Uterus (tissue), 4 donors: Measurements from ENCODE around the gene MIF4GD. TPM values are rescaled to one million over a fixed set of nuclear protein-coding genes. Genes with fewer than 3 reads are reported as not detected.

Source experiments
- DNase-seq, 2 donors: peaks; one replicate each; pipeline ENCODE4 v3.0.0-alpha.2; 2019 to 2020
- H3K27ac ChIP-seq, 2 donors: fragments of 200-600 bp; sonication (generic); 1 replicate in 1 of 2; 2 replicates in 1 of 2; pipeline ENCODE4 v1.5.1; 2016 to 2018
- H3K27me3 ChIP-seq, 2 donors: fragments of 200-600 bp; sonication (generic); one replicate each; pipeline ENCODE4 v1.5.1; 2018 to 2019; ENCODE audit warnings: control low read depth in 1 of 2
- H3K36me3 ChIP-seq, 2 donors: fragments of 200-600 bp; sonication (generic); one replicate each; pipeline ENCODE4 v1.5.1; 2019; ENCODE audit warnings: control low read depth in 1 of 2
- H3K4me1 ChIP-seq, 2 donors: fragments of 200-600 bp; sonication (generic); one replicate each; pipeline ENCODE4 v1.5.1; 2018 to 2019; ENCODE audit warnings: control low read depth in 1 of 2
- H3K4me3 ChIP-seq, 2 donors: fragments of 200-600 bp; sonication (generic); 1 replicate in 1 of 2; 2 replicates in 1 of 2; pipeline ENCODE4 v1.5.1; 2018 to 2019; ENCODE audit warnings: mild to moderate bottlenecking in 1 of 2
- H3K9me3 ChIP-seq, 2 donors: fragments of 200-600 bp; sonication (generic); one replicate each; pipeline ENCODE4 v1.5.1; 2019; ENCODE audit warnings: control low read depth in 1 of 2
- POLR2A ChIP-seq, 2 donors: fragments of 450-650 bp; IDR thresholded peaks; one replicate each; pipeline ENCODE4 v1.6.1; 2016; ENCODE audit warnings: antibody characterized with exemption in 2 of 2, mild to moderate bottlenecking in 1 of 2, moderate library complexity in 1 of 2
- intact Hi-C: fragments of 100-400 bp; cut with DNase I; formaldehyde crosslinking; loops from one replicate; pipeline ENCODE4 v1.15.1; 2023; ENCODE audit warnings: low total_unique reads
- total RNA-seq, 4 donors: library from RNA; depleted of rRNA in 3 of 4; stranded (reverse); fragments of >200 nt in 3 of 4; gene quantifications; one replicate each; pipeline versions ENCODE4 v1.1.0 to v1.2.4, GENCODE V29; 2014 to 2023
- TF ChIP-seq, protein P1 (sequence below), 4 experiments: fragments of 200-600 bp in 2 of 4; fragments of 450-650 bp in 2 of 4; sonication (generic) in 2 of 4; IDR thresholded peaks; one replicate each; pipeline ENCODE4 v1.5.1; 2016 to 2019; ENCODE audit warnings: antibody characterized with exemption in 4 of 4, mild to moderate bottlenecking in 2 of 4, moderate library complexity in 1 of 4
- donor health status: DM: yes; HTN: yes; CAD: no.

Gene MIF4GD
- total RNA-seq, 4 donors from 2014 or later, result 11.7 to 45.3 (median 25.8) TPM

DNA sequence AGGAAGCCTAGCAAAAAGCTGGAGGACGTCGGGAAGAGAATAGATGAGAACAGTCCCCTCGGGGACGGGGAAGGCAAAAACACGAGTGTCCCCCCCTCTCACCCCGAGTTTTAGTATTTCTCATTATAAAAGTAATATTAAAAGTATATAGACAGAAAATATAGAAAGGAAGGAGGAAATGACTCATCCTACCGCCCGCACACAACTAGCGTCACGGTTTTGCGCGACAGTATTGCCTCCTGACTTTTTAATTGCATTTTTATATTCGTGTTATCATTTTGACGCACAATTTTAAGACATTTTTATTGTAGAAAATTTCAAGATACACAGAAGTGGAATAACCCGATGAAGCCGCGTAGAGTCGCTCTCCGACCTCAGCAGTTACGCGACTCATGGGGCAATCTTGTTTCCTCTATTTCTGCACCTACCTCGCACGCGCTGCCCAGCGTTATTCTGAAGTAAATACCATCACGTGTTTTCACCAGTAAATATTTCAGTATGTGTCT is 18.9 kb upstream of the MIF4GD start:
- H3K9me3 ChIP-seq, result no peaks in the 10 kb centered on the region
- no peaks in the 10 kb centered on the region for H3K4me1 ChIP-seq
- DNase-seq, result peak; percentile 47 to 66
- no peaks in the 10 kb centered on the region for H3K27me3 ChIP-seq
- no peak for TF ChIP-seq POLR2A (IDR thresholded peaks at IDR 0.05)
- TF ChIP-seq, protein P1, sequence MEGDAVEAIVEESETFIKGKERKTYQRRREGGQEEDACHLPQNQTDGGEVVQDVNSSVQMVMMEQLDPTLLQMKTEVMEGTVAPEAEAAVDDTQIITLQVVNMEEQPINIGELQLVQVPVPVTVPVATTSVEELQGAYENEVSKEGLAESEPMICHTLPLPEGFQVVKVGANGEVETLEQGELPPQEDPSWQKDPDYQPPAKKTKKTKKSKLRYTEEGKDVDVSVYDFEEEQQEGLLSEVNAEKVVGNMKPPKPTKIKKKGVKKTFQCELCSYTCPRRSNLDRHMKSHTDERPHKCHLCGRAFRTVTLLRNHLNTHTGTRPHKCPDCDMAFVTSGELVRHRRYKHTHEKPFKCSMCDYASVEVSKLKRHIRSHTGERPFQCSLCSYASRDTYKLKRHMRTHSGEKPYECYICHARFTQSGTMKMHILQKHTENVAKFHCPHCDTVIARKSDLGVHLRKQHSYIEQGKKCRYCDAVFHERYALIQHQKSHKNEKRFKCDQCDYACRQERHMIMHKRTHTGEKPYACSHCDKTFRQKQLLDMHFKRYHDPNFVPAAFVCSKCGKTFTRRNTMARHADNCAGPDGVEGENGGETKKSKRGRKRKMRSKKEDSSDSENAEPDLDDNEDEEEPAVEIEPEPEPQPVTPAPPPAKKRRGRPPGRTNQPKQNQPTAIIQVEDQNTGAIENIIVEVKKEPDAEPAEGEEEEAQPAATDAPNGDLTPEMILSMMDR (IDR thresholded peaks at IDR 0.05), result peak in 3 of 4 experiments; percentile 12 to 40 (median 32)
- intact Hi-C loops, result loop anchor here (5.0 kb wide), 1 partner anchor 227 kb away; the partner anchor contains the start of genes CASKIN2 and TSEN54
- H3K4me3 ChIP-seq, result peak overlapping the region; percentile 76 to 84
- H3K36me3 ChIP-seq, result no peaks in the 10 kb centered on the region
- H3K27ac ChIP-seq, result peak overlapping the region; percentile 95 to 97

DNA sequence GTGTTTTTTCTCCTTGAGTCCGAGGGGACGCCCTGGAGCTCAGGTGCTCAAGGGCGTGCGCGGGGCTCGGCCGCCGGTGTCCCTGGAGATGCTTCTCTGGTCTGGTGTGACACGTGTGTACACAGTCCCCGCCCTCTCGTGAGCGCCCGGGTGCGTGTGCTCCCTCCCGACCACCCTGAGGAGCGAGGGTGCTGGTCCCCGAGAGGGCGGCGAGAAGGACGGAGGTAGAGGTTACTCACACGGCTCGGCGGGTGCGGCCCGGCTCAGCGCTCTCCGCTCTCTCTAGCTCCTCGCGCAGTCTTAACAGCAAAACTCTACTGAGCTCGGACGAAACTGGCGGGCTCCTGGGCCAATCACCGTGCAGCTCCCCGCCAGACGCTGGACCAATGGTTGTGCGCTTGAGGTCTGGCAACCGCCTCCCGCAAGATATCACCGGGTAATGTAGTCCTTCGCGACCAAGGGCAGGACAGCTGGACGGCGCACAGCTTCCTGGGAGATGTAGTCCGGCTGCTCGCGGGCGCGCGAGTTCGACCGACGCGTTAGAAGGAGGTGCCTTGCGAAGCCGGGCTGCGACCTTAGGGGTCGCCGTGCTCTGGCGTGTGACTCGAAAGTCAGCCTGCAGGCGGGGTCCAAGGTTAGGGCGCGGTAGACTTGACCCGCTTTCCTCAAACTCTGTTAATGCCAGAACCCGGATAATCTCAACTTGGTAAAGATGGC is 18.2 kb upstream of the MIF4GD start, which contains the start of gene SLC25A19:
Gene SLC25A19, minus strand, starts transcription at position 319 of the 717 bp plus-strand sequence. CDS start 2,669 bp downstream, outside the sequence.
- no peaks in the 10 kb centered on the region for H3K27me3 ChIP-seq
- H3K36me3 ChIP-seq, result no peaks in the 10 kb centered on the region
- DNase-seq, result peak; percentile 98
- no peaks in the 10 kb centered on the region for H3K9me3 ChIP-seq
- H3K27ac ChIP-seq, result peak within 1 kb of the TSS; percentile 95 to 97
- intact Hi-C loops, result loop anchor here (5.0 kb wide), 1 partner anchor 228 kb away; the partner anchor contains the start of genes CASKIN2 and TSEN54
- no peaks in the 10 kb centered on the region for H3K4me1 ChIP-seq
- H3K4me3 ChIP-seq, result peak within 1 kb of the TSS; percentile 76 to 84
- TF ChIP-seq, protein P1 (IDR thresholded peaks at IDR 0.05), result peak in 3 of 4 experiments; percentile 6 to 43 (median 8)
- peak; percentile 93 to 97 for TF ChIP-seq POLR2A (IDR thresholded peaks at IDR 0.05)

DNA sequence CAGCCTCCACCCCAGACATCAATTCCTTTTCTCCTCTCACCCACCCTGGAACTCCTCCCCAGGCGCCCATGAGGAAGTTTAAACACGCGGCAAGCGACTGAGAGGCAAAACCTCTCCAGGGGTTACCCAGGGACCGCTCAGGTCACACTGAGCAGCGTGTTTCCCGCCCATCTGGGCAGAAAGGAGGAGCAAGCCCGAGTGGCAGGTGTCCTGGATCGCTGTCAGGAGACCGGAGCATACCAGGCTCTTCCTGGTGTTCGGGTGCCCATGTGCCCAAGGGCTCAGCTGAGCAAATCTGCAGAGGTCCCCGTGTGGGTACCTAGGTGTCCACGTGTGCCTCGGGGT is 17.7 kb upstream of the MIF4GD start:
- no peaks in the 10 kb centered on the region for H3K36me3 ChIP-seq
- H3K27me3 ChIP-seq, result no peaks in the 10 kb centered on the region
- H3K4me1 ChIP-seq, result no peaks in the 10 kb centered on the region
- DNase-seq, result no peak
- peak overlapping the region; percentile 76 to 84 for H3K4me3 ChIP-seq
- H3K27ac ChIP-seq, result peak overlapping the region; percentile 95 to 97
- TF ChIP-seq POLR2A (IDR thresholded peaks at IDR 0.05), result no peak
- TF ChIP-seq, protein P1 (IDR thresholded peaks at IDR 0.05), result no peak
- H3K9me3 ChIP-seq, result no peaks in the 10 kb centered on the region
- intact Hi-C loops, result loop anchor here (5.0 kb wide), 1 partner anchor 229 kb away; the partner anchor contains the start of genes CASKIN2 and TSEN54

DNA sequence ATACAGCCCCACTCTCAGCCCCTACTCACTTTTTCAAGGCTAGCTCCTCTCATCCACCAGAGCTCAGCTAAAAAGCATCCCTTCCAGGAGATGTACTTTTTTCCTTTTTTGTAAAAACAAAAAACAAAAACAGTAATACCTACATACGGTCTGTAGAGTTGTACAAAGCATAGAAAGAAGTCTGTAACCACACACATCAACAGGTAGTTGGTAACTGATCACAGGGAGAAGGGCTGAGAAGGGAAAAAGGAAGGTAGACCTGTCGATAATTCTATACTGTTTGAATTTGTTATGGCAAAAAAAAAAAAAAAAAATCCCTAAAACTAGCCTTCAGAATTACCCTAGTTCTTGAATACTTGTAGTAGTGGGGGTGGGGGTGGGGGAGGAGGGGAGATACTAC is 17.3 kb upstream of the MIF4GD start:
- no peak for TF ChIP-seq POLR2A (IDR thresholded peaks at IDR 0.05)
- TF ChIP-seq, protein P1 (IDR thresholded peaks at IDR 0.05), result no peak
- H3K36me3 ChIP-seq, result no peaks in the 10 kb centered on the region
- intact Hi-C loops, result loop anchor here (5.0 kb wide), 1 partner anchor 229 kb away; the partner anchor contains the start of genes CASKIN2 and TSEN54
- peak overlapping the region; percentile 76 to 84 for H3K4me3 ChIP-seq
- H3K27ac ChIP-seq, result peak overlapping the region in 1 of 2 donors; percentile 97
- no peaks in the 10 kb centered on the region for H3K9me3 ChIP-seq
- H3K27me3 ChIP-seq, result no peaks in the 10 kb centered on the region
- DNase-seq, result no peak
- H3K4me1 ChIP-seq, result no peaks in the 10 kb centered on the region

DNA sequence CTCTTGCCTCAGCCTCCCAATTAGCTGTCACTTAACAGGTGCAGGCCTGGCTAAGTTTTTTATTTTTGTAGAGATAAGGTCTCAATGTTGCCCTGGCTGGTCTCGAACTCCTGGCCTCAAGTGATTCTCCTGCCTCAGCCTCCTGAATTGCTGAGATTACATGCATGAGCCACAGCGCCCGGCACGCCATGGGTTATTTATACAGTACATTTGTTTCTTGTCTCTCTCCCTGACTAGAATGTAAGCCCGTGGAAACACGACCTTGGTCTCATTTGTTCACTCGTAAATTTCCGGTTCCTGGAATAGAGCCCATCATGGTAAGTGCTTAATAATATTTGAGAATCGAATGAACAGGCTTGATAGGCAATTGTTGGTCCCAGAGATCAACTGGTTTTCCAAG is 16.2 kb upstream of the MIF4GD start:
- no peak overlapping the region for H3K27ac ChIP-seq
- intact Hi-C loops, result loop anchor here (5.0 kb wide), 1 partner anchor 230 kb away; the partner anchor contains the start of genes CASKIN2 and TSEN54
- H3K4me1 ChIP-seq, result no peaks in the 10 kb centered on the region
- DNase-seq, result no peak
- H3K4me3 ChIP-seq, result no peak overlapping the region
- no peaks in the 10 kb centered on the region for H3K36me3 ChIP-seq
- TF ChIP-seq, protein P1 (IDR thresholded peaks at IDR 0.05), result no peak
- TF ChIP-seq POLR2A (IDR thresholded peaks at IDR 0.05), result no peak
- H3K27me3 ChIP-seq, result no peaks in the 10 kb centered on the region
- no peaks in the 10 kb centered on the region for H3K9me3 ChIP-seq
